ENCODE results near the gene DAAM2. TPM values are rescaled to one million over a fixed set of nuclear protein-coding genes. Genes with fewer than 3 reads are reported as not detected.

The DAAM2 gene
- total RNA-seq, 4 donors from 2014 or later = 25.9 to 84.0 (median 48.5) TPM

GRCh38 chr6:39793516-39793915, 1.3 kb downstream of the DAAM2 start:
- no peaks in the 10 kb centered on the region for H3K36me3 ChIP-seq
- no peaks in the 10 kb centered on the region for H3K27me3 ChIP-seq
- no peaks in the 10 kb centered on the region for H3K9me3 ChIP-seq
- no peak for ATAC-seq
- peaks cover 18 to 19% of the 10 kb centered on the region in 2 donors for H3K4me1 ChIP-seq
- no peak for DNase-seq
- H3K4me3 ChIP-seq = peak overlapping the region; percentile 65 to 88 (median 67)
- intact Hi-C loops (cut with DNase I; ENCODE audit: low total_unique reads) = loop anchor here (5.0 kb wide), 1 partner anchor 99 kb away; no protein-coding TSS in a partner anchor
- in situ Hi-C loops (cut with MboI; ENCODE audit: low sequenced_read_pairs in 4 of 4) = no loop called here
- no peak for TF ChIP-seq POLR2A (IDR thresholded peaks at IDR 0.05)
- TF ChIP-seq CTCF (IDR thresholded peaks at IDR 0.05 in 4 of 5, conservative IDR thresholded peaks at IDR 0.05 in 1 of 5) = no peak
- peak overlapping the region; percentile 0 to 87 (median 79) for H3K27ac ChIP-seq

- Histone ChIP-seq H3K27me3 (no peaks in the 10 kb centered on the region), H3K9me3 (no peaks in the 10 kb centered on the region), H3K27ac (peak overlapping the region; percentile 0 to 87 (median 79)), H3K4me1 (peaks cover 19 to 20% of the 10 kb centered on the region in 2 donors), H3K36me3 (no peaks in the 10 kb centered on the region), H3K4me3 (peak overlapping the region in 3 of 4 donors; percentile 65 to 88 (median 66))
- ATAC-seq = no peak
- in situ Hi-C loops (cut with MboI; ENCODE audit: low sequenced_read_pairs in 4 of 4) = no loop called here
- intact Hi-C loops (cut with DNase I; ENCODE audit: low total_unique reads) = loop anchor here (5.0 kb wide), 1 partner anchor 98 kb away; no protein-coding TSS in a partner anchor
- no peak for DNase-seq
- TF ChIP-seq POLR2A (IDR thresholded peaks at IDR 0.05) = no peak
- TF ChIP-seq CTCF (IDR thresholded peaks at IDR 0.05 in 4 of 5, conservative IDR thresholded peaks at IDR 0.05 in 1 of 5) = no peak
These were observed 2.1 kb downstream of the DAAM2 start for GRCh38 chr6:39794231-39794630.

- Histone ChIP-seq H3K27me3 (no peaks in the 10 kb centered on the region), H3K36me3 (no peaks in the 10 kb centered on the region), H3K9me3 (no peaks in the 10 kb centered on the region), H3K4me3 (no peak overlapping the region), H3K27ac (no peak overlapping the region), H3K4me1 (peaks cover 10 to 15% of the 10 kb centered on the region in 2 donors)
- DNase-seq = no peak
- no peak for ATAC-seq
- intact Hi-C loops (cut with DNase I; ENCODE audit: low total_unique reads) = no loop called here
- TF ChIP-seq CTCF (IDR thresholded peaks at IDR 0.05 in 4 of 5, conservative IDR thresholded peaks at IDR 0.05 in 1 of 5) (no peak), POLR2A (IDR thresholded peaks at IDR 0.05) (no peak)
- in situ Hi-C loops (cut with MboI; ENCODE audit: low sequenced_read_pairs in 4 of 4) = no loop called here
These were observed 5.6 kb downstream of the DAAM2 start for GRCh38 chr6:39797751-39798150.

- DNase-seq = no peak
- Histone ChIP-seq H3K9me3 (no peaks in the 10 kb centered on the region), H3K4me1 (peaks cover 7 to 31% of the 10 kb centered on the region in 2 donors), H3K36me3 (no peaks in the 10 kb centered on the region), H3K4me3 (no peak overlapping the region), H3K27me3 (no peaks in the 10 kb centered on the region), H3K27ac (no peak overlapping the region)
- TF ChIP-seq CTCF (IDR thresholded peaks at IDR 0.05 in 4 of 5, conservative IDR thresholded peaks at IDR 0.05 in 1 of 5) = no peak
- no peak for TF ChIP-seq POLR2A (IDR thresholded peaks at IDR 0.05)
- in situ Hi-C loops (cut with MboI; ENCODE audit: low sequenced_read_pairs in 4 of 4) = no loop called here
- intact Hi-C loops (cut with DNase I; ENCODE audit: low total_unique reads) = no loop called here
- no peak for ATAC-seq
These were observed 8.2 kb downstream of the DAAM2 start for GRCh38 chr6:39800034-39801032.

Measured in gastrocnemius medialis (tissue), 4 donors.